GM21381 (cell line): ENCODE measurements around the gene KDM4B.
"Not testable (repeated sequence)": the region's sequence is repeated elsewhere in the genome, so short reads cannot be mapped to it uniquely, and the experiment has no call there.

Experiments
- ATAC-seq: cut with Tn5 transposase; IDR thresholded peaks from one replicate; pipeline ENCODE4 v1.9.1; 2021; ENCODE audit warnings: mild to moderate bottlenecking, moderate library complexity; ENCODE audit not compliant: unreplicated experiment

Gene KDM4B

GRCh38 chr19:5193192-5193591, 224.3 kb downstream of the KDM4B start:
- ATAC-seq = no peak

- no peak for ATAC-seq
Observed at GRCh38 chr19:5194641-5195040, 225.7 kb downstream of the KDM4B start.

DNA sequence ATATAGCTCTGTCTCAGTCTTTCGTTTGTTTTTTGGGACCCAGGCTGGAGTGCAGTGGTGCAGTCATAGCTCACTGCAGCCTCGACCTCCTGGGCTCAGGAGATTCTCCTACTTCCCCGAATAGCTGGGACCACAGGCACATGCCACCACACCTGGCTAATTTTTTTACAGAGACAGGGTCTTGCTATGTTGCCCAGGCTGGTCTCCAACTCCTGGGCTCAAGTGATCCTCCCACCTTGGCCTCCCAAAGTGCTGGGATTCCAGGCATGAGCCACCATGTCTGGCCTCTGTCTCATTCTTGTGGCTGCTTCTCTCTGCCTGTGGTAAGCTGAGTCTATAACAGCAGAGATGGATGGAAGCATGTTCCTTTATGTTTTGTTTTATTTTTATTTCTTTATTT, 226.7 kb downstream of the KDM4B start:
- ATAC-seq = not testable (repeated sequence)

GRCh38 chr19:5196832-5197231, 227.9 kb downstream of the KDM4B start:
- ATAC-seq = no peak

- no peak for ATAC-seq
Observed at GRCh38 chr19:5200844-5201243, 231.9 kb downstream of the KDM4B start.

DNA sequence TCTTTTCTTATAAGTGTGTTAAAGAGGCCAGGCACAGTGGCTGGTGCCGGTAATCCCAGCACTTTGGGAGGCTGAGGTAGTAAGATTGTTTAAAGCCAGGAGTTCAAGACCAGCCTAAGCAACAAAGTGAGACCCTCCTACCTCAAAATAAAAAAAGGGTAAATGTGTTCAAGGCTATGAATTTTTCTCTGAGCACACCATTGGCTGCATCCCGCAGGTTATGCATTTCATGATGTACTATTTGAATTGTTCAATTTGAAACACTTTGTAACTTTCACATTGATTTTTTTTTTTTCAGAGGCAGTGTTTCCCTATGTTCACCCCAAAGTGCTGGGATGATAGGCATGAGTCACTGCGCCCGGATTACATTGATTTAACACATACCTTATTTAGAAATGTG, 233.6 kb downstream of the KDM4B start:
- ATAC-seq = no peak
